Measurements from ENCODE around the gene ELK4.

ELK4 gene

GRCh38 chr1:205619376-205619775 is 12.4 kb downstream of the ELK4 start:
- Histone ChIP-seq H3K4me3 (ENCODE audit: low read length) (no peak overlapping the region), H3K27me3 (ENCODE audit: control insufficient read depth, insufficient read depth, low read length) (no peaks in the 10 kb centered on the region), H3K9ac (ENCODE audit: low read length) (no peak overlapping the region), H3K27ac (ENCODE audit: low read length) (no peak overlapping the region), H3K4me1 (ENCODE audit: control insufficient read depth, low read depth, low read length) (no peaks in the 10 kb centered on the region), H3K9me3 (ENCODE audit: control insufficient read depth, low read depth, low read length) (no peaks in the 10 kb centered on the region), H3K36me3 (ENCODE audit: control insufficient read depth, low read depth, low read length) (peaks cover 66% of the 10 kb centered on the region)

GRCh38 chr1:205616563-205617293 is 15.1 kb downstream of the ELK4 start:
- Histone ChIP-seq H3K27ac (ENCODE audit: low read length) (no peak overlapping the region), H3K9ac (ENCODE audit: low read length) (no peak overlapping the region), H3K9me3 (ENCODE audit: control insufficient read depth, low read depth, low read length) (no peaks in the 10 kb centered on the region), H3K4me1 (ENCODE audit: control insufficient read depth, low read depth, low read length) (no peaks in the 10 kb centered on the region), H3K36me3 (ENCODE audit: control insufficient read depth, low read depth, low read length) (peaks cover 73% of the 10 kb centered on the region), H3K4me3 (ENCODE audit: low read length) (no peak overlapping the region), H3K27me3 (ENCODE audit: control insufficient read depth, insufficient read depth, low read length) (no peaks in the 10 kb centered on the region)

GRCh38 chr1:205615789-205616188 is 16.0 kb downstream of the ELK4 start:
- Histone ChIP-seq H3K27me3 (ENCODE audit: control insufficient read depth, insufficient read depth, low read length) (no peaks in the 10 kb centered on the region), H3K36me3 (ENCODE audit: control insufficient read depth, low read depth, low read length) (peaks cover 82% of the 10 kb centered on the region)

GRCh38 chr1:205613854-205614412 is 17.9 kb downstream of the ELK4 start:
- peaks cover 70% of the 10 kb centered on the region for H3K36me3 ChIP-seq (ENCODE audit: control insufficient read depth, low read depth, low read length)
- H3K9me3 ChIP-seq (ENCODE audit: control insufficient read depth, low read depth, low read length), result no peaks in the 10 kb centered on the region
- no peaks in the 10 kb centered on the region for H3K27me3 ChIP-seq (ENCODE audit: control insufficient read depth, insufficient read depth, low read length)
- no peak overlapping the region for H3K27ac ChIP-seq (ENCODE audit: low read length)
- no peaks in the 10 kb centered on the region for H3K4me1 ChIP-seq (ENCODE audit: control insufficient read depth, low read depth, low read length)
- H3K9ac ChIP-seq (ENCODE audit: low read length), result no peak overlapping the region
- H3K4me3 ChIP-seq (ENCODE audit: low read length), result no peak overlapping the region

More at GRCh38 chr1:205615789-205616188, 16.0 kb downstream of the ELK4 start:
- Histone ChIP-seq H3K9me3 (ENCODE audit: control insufficient read depth, low read depth, low read length) (no peaks in the 10 kb centered on the region), H3K9ac (ENCODE audit: low read length) (no peak overlapping the region), H3K27ac (ENCODE audit: low read length) (no peak overlapping the region), H3K4me3 (ENCODE audit: low read length) (no peak overlapping the region), H3K4me1 (ENCODE audit: control insufficient read depth, low read depth, low read length) (no peaks in the 10 kb centered on the region)

GRCh38 chr1:205612556-205612955 is 19.3 kb downstream of the ELK4 start:
- Histone ChIP-seq H3K27me3 (ENCODE audit: control insufficient read depth, insufficient read depth, low read length) (no peaks in the 10 kb centered on the region), H3K4me3 (ENCODE audit: low read length) (no peak overlapping the region), H3K27ac (ENCODE audit: low read length) (no peak overlapping the region)

GRCh38 chr1:205612104-205612503 is 19.7 kb downstream of the ELK4 start:
- peaks cover 61% of the 10 kb centered on the region for H3K36me3 ChIP-seq (ENCODE audit: control insufficient read depth, low read depth, low read length)
- H3K4me3 ChIP-seq (ENCODE audit: low read length), result no peak overlapping the region
- no peaks in the 10 kb centered on the region for H3K27me3 ChIP-seq (ENCODE audit: control insufficient read depth, insufficient read depth, low read length)
- H3K9me3 ChIP-seq (ENCODE audit: control insufficient read depth, low read depth, low read length), result no peaks in the 10 kb centered on the region
- no peak overlapping the region for H3K27ac ChIP-seq (ENCODE audit: low read length)
- H3K4me1 ChIP-seq (ENCODE audit: control insufficient read depth, low read depth, low read length), result no peaks in the 10 kb centered on the region
- H3K9ac ChIP-seq (ENCODE audit: low read length), result no peak overlapping the region

More at GRCh38 chr1:205612556-205612955, 19.3 kb downstream of the ELK4 start:
- no peak overlapping the region for H3K9ac ChIP-seq (ENCODE audit: low read length)
- H3K36me3 ChIP-seq (ENCODE audit: control insufficient read depth, low read depth, low read length), result peaks cover 62% of the 10 kb centered on the region
- H3K4me1 ChIP-seq (ENCODE audit: control insufficient read depth, low read depth, low read length), result no peaks in the 10 kb centered on the region
- no peaks in the 10 kb centered on the region for H3K9me3 ChIP-seq (ENCODE audit: control insufficient read depth, low read depth, low read length)

- Histone ChIP-seq H3K27me3 (ENCODE audit: control insufficient read depth, insufficient read depth, low read length) (no peaks in the 10 kb centered on the region), H3K9ac (ENCODE audit: low read length) (no peak overlapping the region), H3K9me3 (ENCODE audit: control insufficient read depth, low read depth, low read length) (no peaks in the 10 kb centered on the region), H3K4me1 (ENCODE audit: control insufficient read depth, low read depth, low read length) (no peaks in the 10 kb centered on the region), H3K4me3 (ENCODE audit: low read length) (no peak overlapping the region), H3K27ac (ENCODE audit: low read length) (no peak overlapping the region), H3K36me3 (ENCODE audit: control insufficient read depth, low read depth, low read length) (peaks cover 50% of the 10 kb centered on the region)
Observed at GRCh38 chr1:205610901-205611466, 20.8 kb downstream of the ELK4 start.

- Histone ChIP-seq H3K36me3 (ENCODE audit: control insufficient read depth, low read depth, low read length) (peaks cover 43% of the 10 kb centered on the region), H3K4me1 (ENCODE audit: control insufficient read depth, low read depth, low read length) (no peaks in the 10 kb centered on the region), H3K9ac (ENCODE audit: low read length) (no peak overlapping the region), H3K9me3 (ENCODE audit: control insufficient read depth, low read depth, low read length) (no peaks in the 10 kb centered on the region), H3K27ac (ENCODE audit: low read length) (no peak overlapping the region), H3K4me3 (ENCODE audit: low read length) (no peak overlapping the region), H3K27me3 (ENCODE audit: control insufficient read depth, insufficient read depth, low read length) (no peaks in the 10 kb centered on the region)
Observed at GRCh38 chr1:205610036-205610435, 21.8 kb downstream of the ELK4 start.

GRCh38 chr1:205604825-205605505 is 26.8 kb downstream of the ELK4 start:
- H3K27me3 ChIP-seq (ENCODE audit: control insufficient read depth, insufficient read depth, low read length), result no peaks in the 10 kb centered on the region
- H3K9ac ChIP-seq (ENCODE audit: low read length), result no peak overlapping the region
- no peak overlapping the region for H3K4me3 ChIP-seq (ENCODE audit: low read length)
- H3K36me3 ChIP-seq (ENCODE audit: control insufficient read depth, low read depth, low read length), result peaks cover 11% of the 10 kb centered on the region
- H3K4me1 ChIP-seq (ENCODE audit: control insufficient read depth, low read depth, low read length), result no peaks in the 10 kb centered on the region
- H3K27ac ChIP-seq (ENCODE audit: low read length), result no peak overlapping the region
- no peaks in the 10 kb centered on the region for H3K9me3 ChIP-seq (ENCODE audit: control insufficient read depth, low read depth, low read length)

GRCh38 chr1:205604059-205604458 is 27.8 kb downstream of the ELK4 start:
- Histone ChIP-seq H3K27me3 (ENCODE audit: control insufficient read depth, insufficient read depth, low read length) (no peaks in the 10 kb centered on the region), H3K36me3 (ENCODE audit: control insufficient read depth, low read depth, low read length) (peaks cover 18% of the 10 kb centered on the region), H3K4me1 (ENCODE audit: control insufficient read depth, low read depth, low read length) (no peaks in the 10 kb centered on the region), H3K9ac (ENCODE audit: low read length) (no peak overlapping the region), H3K4me3 (ENCODE audit: low read length) (no peak overlapping the region), H3K9me3 (ENCODE audit: control insufficient read depth, low read depth, low read length) (no peaks in the 10 kb centered on the region), H3K27ac (ENCODE audit: low read length) (no peak overlapping the region)

- H3K27me3 ChIP-seq (ENCODE audit: control insufficient read depth, insufficient read depth, low read length), result no peaks in the 10 kb centered on the region
- H3K4me3 ChIP-seq (ENCODE audit: low read length), result no peak overlapping the region
- peaks cover 17% of the 10 kb centered on the region for H3K36me3 ChIP-seq (ENCODE audit: control insufficient read depth, low read depth, low read length)
- H3K9me3 ChIP-seq (ENCODE audit: control insufficient read depth, low read depth, low read length), result no peaks in the 10 kb centered on the region
- no peaks in the 10 kb centered on the region for H3K4me1 ChIP-seq (ENCODE audit: control insufficient read depth, low read depth, low read length)
- H3K9ac ChIP-seq (ENCODE audit: low read length), result no peak overlapping the region
- H3K27ac ChIP-seq (ENCODE audit: low read length), result no peak overlapping the region
Observed at GRCh38 chr1:205601205-205601604, 30.6 kb downstream of the ELK4 start.

Data from iPS-18a (cell line).